GM18520 (cell line): ENCODE results near the gene CHN2.
"Not testable (repeated sequence)": the region's sequence is repeated elsewhere in the genome, so short reads cannot be mapped to it uniquely, and the experiment has no call there.

Source experiments
- ATAC-seq: cut with Tn5 transposase; IDR thresholded peaks from one replicate; pipeline ENCODE4 v1.9.1; 2021; ENCODE audit not compliant: unreplicated experiment

The CHN2 gene

DNA sequence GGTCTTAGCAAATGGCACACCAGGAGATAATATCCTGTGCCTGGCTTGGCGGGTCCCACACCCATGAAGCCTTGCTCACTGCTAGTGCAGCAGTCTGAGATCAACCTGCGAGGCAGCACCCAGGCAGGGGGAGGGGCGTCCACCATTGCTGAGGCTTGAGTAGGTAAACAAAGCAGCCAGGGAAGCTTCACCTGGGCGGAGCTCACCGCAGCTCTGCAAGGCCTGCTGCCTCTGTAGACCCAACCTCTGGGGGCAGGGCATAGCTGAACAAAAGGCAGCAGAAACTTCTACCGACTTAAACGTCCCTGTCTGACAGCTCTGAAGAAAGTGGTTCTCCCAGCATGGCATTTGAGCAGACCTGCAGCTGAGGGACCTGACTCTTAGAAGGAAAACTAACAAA lies 334.0 kb downstream of the CHN2 start:
- not testable (repeated sequence) for ATAC-seq
